GM21367 (cell line): ENCODE measurements around the gene CSNK1G3.
"Not testable (repeated sequence)": the region's sequence is repeated elsewhere in the genome, so short reads cannot be mapped to it uniquely, and the experiment has no call there.

Experiments used
- ATAC-seq: cut with Tn5 transposase; IDR thresholded peaks from one replicate; pipeline ENCODE4 v1.9.1; 2021; ENCODE audit not compliant: unreplicated experiment

Gene CSNK1G3

DNA sequence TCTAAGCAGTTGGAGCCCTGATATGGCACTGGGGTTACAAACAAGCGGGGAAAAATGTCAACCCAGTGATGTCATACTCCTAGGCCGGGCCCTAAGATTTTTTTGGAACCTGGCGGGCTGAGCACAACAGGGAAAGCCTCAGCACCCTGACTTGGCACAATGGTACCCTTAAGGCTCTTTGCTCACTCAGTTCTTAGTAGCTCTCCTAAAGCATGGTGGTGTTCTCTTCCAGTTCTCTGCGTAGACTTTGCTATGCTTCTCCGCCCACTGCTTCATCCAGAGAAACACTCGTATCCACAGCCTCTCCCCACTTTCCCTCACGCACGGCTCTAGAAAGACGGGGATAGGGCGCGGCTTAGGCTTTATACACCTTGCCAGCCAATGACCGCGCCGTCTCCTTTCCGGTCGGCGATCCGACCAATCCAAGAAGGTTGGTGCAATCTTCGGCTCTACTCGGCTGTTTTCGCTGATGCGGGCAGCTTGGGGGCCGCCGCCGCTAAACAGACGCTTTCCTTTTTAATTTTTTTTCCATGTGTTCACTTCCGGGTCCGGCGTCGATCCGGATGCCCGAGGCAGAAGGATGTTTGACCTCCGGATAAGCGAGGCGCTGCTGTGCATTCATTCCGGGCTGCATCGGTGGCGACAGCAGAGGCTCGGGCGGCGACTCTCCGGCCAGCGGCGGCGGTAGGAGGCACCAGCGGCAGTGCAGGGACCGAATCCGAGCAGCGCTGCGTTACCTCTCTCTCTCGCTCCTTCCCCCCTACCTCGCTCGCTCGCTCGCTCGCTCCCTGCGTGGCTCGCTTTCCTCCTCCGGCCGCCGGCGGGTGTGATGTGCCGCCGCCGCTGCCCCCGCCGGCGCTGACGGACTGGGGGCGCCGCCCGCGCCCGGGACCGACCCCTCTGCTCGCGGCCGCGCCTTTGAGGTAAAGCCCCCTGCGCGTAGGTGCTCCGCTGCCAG lies at the start of gene CSNK1G3:
CSNK1G3 (plus strand) TSS at position 530 of the 958 bp plus-strand sequence. CDS start 33,487 bp downstream, outside the sequence.
- peak; percentile 97 for ATAC-seq

- ATAC-seq = not testable (repeated sequence)
Measured at GRCh38 chr5:123466839-123467238, 45.1 kb upstream of the CSNK1G3 start.

DNA sequence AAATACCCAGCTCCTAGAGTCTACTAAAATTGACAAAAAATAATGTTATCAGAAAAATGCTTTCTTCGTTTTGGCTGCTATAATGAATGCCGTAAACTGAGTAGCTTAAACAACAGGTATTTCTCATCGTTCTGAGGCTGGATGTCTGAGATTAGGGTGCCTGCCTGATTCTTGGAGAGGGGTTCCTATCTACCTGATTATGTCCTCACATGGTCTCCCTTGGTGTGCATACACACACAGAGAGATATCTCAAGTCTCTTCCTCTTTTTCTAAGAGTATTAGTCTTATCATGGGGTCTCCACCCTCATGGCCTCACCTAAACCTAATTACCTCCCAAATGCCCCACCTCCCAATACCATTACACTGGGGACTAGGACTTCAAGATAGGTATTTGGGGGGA lies 40.6 kb upstream of the CSNK1G3 start:
- no peak for ATAC-seq

DNA sequence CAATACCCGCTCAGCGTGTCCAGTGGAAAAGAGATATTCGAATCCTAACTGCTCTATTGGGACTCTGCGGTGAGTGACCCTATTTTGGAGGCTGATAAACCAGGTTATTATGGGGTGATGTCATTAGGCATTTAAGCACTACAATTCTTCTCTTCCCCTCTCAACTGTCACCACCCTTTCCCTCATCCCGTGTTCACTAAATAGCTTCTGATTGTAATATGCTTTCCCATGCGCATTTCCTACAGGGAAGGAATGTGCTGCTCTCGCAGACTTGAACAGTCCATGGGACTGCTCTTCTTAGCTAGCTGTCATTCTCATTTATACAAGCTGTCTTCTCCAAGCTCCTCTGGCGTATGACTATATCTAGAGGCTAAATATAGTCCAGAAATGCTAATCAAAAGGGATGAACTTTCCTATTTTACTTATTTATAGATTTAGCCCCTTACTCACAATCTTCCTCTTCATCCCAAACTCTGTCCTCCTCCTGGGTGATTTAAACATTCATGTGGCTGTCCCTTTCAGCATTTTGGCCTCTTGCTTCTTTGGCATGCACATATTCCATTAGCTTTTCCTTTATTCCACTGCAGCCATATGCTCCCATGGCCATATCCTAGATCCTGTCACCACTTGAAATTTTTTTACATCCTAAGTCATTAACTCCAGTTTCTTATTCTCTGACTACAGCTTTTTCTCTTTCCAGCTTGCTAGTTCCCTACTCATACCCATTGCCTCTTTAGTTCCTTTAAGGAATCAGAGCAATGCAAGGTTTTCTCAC lies 39.6 kb upstream of the CSNK1G3 start:
- ATAC-seq = no peak

GRCh38 chr5:123474228-123474627 lies 37.7 kb upstream of the CSNK1G3 start:
- no peak for ATAC-seq

DNA sequence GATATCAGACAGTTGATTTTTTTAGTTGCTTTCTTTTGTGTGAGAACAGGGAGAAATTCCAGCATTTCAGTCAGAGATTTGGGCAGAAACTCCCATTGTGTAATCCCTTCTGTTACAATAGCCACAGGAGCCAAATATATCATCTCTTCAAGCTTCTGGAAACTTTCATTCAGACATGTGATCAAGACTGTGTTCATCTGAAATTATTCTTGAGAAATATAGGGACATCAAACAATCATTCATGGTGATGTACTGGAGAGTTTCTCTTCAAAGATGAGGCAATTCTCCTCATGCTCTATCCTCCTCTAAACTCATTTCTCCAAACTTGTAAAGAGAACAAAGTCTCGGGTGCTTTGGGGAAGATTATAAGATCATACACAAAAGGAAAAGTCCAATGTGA lies 35.2 kb upstream of the CSNK1G3 start:
- no peak for ATAC-seq

DNA sequence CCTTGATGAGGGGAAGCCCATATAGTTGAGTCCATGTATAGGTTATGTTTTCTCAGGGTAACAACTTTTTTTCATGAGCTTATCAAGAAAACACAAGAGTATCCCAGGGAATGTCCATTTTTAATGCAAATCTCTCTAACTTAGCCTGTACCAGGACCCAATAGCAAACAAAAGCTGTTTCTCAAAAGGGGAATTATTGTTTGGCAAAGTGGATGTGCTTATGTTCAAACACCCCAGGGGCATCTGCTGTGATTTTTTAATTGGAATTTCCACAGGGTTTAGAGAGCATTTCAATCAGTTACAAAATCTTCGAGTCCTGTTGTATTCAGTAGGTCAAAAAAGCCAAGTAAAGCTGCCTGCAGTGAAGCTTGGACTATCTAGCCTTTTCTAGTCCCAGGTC lies 33.4 kb upstream of the CSNK1G3 start:
- ATAC-seq = no peak

DNA sequence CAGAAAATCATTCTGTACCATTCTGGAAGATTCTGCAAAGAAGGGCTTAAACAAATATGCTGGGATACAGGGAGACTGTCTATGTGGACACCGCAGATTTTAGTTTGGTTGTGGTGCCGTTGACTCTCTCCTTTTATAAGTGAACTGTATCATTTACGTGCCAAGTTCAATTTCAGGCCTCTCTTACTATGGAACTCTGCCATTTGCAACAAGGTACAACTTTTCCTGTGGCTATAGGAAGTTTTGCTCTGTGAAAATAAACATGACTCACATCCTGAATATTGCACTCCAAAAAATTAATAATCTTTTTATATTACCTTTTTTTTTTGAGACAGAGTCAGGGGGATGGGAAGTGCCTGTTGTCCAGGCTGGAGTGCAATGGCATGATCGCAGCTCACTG lies 29.7 kb upstream of the CSNK1G3 start:
- ATAC-seq = no peak

DNA sequence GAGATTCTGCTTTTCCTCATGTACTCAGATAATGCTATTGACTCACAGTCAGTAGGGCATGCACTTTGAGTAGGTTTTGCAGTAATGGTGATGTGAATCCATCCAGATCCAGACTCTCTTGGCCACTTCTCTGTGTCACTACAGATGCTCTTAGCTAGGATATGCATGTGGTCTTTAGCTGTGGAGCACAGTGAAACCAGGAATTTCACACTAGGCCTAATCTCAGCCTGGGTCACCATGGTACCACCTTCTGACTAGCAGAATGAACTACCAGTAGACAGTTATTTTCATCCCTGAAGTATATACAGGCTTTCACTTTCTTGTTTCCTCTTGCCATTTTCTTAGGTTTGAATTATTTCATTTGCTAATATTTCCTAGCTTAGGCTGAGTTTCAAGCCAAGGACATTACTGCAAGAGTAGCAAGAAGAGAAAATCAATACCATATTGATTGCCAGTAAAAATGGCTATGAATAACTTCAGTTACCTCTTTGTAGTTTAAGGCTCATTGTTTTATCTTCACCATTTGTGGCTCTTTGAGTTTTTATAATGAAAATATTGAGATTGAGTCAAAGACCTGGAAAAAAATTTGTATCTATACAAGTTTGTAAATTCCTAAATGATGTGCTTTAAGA lies 28.4 kb upstream of the CSNK1G3 start:
- no peak for ATAC-seq

- no peak for ATAC-seq
Measured at GRCh38 chr5:123485275-123485674, 26.7 kb upstream of the CSNK1G3 start.

DNA sequence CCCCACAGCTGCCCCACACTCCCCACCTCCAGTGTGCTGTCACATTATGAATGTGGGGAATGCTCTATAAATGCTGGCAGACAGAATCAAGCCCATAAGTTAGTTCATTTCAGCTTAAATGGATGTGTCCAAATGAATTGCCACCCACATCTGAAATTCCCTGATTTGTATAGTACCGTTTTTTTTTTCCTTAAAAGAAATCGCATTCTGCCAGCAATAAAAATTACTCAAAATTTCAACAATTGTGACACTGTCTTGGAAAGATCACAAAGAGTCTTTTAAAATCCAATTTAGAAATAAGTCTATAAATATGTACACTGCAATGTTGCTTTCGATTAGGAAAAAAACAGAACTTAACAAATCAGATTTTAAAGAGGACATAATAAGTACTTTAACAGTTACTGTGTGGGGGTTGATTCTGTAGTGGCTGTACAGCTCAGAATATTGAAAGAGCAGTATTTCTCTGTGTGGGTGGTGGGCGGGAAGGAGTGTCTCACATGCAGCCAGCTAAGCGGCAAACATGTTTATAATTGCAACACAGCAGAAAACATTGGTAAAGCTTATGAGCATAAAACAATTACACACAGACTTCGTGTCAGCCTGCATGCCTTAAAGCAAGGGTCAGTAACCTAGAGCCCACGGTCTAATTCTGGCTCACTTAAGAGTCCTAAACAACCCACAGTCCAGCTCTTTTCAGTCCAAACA lies 24.9 kb upstream of the CSNK1G3 start:
- ATAC-seq = no peak

DNA sequence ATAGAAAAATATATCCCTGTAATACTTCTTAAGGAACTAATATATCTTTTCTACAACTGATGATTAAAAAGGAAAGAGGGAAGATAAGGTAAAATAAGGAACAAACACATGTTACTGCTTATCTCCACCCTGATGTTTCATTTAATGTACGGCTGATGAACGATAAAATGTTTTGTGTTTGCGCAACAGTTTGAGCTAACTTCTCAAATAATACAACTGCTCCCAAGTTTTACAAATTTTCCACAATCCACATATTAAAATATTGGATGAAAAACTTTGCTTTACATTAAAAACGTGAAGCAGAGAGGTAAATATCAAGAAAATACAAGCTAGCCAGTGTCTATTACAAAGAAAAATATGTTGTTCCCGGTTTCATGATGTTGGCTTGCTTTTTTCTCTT lies 21.0 kb upstream of the CSNK1G3 start:
- ATAC-seq = no peak

GRCh38 chr5:123495211-123495610 lies 16.8 kb upstream of the CSNK1G3 start:
- ATAC-seq = not testable (repeated sequence)

DNA sequence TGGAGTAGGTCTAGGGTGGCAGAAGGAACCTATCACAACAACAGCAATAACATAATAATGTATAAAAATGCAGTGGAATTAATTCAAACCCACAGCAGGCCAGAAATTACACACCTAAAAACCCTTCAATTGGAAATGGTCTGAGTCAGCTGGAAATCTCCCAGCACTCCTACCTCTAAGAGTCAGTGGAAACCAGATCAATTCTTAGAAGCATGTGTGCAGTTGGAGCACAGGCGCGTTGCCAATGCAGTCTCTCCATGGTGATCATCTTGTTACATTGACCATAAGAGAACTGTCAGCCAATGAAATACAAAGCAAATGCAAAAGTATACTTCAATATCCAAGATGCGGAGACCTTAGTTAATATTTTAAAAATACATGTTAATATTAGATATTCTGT lies 15.1 kb upstream of the CSNK1G3 start:
- ATAC-seq = no peak

DNA sequence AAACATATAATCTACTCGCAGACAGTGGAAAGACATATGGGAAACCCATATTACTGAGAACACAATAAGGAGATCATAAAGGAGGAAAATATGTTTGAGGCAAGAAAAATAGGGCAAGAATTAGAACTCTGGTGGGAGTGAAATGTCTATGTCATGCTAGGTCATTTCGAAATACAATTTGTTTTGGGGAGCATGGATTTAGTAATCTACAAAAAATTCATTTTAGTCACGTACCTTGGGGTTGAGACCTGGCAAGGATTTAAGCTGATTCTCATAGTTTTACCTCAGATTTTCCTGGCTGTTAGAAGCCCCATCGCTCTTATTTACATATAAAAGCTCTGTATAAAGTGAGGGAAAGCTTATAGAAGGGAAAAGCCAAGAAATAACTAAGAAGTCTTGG lies 11.5 kb upstream of the CSNK1G3 start:
- no peak for ATAC-seq

DNA sequence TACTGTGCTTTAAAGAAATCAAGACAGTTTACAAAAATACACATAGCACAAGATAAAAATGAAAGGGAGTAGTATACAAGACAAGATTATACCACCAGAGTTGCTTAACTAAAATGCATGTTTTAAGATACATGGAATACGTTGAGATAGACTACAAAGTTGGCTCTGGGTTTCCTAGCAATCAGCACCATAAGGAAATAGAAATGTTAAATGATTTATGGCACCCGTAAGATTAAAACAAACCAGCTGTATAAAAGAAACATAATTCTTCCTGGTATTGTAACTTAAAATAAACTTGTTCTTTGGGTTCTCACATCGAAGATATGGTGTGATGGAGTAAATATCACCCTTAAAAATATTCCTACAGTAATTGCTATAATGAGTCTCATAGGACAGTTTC lies 9.9 kb upstream of the CSNK1G3 start:
- no peak for ATAC-seq

DNA sequence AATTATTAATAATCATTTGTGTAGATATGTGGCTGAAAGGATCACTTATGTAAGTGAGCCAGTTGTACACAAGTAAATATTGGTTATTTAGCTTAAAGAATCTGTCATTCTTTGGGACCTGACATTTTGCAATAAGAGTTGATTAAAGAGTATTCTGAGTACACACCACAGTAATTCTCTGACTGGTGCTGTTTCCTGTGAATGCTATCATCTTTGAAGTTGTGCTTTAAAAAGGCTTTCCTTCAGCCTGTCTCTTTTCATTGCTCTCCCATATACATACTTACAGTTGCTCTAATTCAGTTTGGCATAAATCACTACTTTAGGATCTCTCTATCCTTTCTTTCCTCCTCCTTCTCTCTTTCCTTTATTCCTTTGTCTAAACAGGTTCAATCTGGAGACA lies 8.7 kb upstream of the CSNK1G3 start:
- ATAC-seq = no peak

DNA sequence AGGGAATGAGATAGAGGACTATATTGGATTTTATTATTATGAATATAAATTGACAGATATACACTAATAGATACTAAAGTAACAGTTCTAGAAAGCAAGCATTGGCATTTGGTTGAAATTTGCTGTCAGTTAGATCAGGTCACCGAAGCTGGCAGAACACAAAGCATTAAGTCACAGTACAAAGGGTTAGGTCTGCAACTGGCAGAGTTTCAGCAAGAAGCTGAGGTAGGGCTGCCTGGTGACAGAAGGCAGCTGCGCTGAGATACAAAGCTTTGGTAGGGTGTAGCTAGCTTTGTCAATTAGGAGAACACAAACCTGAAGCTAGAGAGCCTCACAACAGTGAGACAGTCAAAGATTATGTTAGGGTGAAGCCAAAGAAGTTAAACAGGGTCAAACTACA lies 6.3 kb upstream of the CSNK1G3 start:
- ATAC-seq = no peak

GRCh38 chr5:123508441-123508840 lies 3.5 kb upstream of the CSNK1G3 start:
- no peak for ATAC-seq

GRCh38 chr5:123511290-123511647 lies 708 bp upstream of the CSNK1G3 start:
- no peak for ATAC-seq
